IMR-90 (cell line): ENCODE results near the gene SLC6A7. TPM values are rescaled to one million over a fixed set of nuclear protein-coding genes. Genes with fewer than 3 reads are reported as not detected.

Experiments
- ATAC-seq: fragments of 200-7000 bp; cut with Tn5 transposase; 2 replicates; pipeline ENCODE4 v1.9.1; 2020; ENCODE audit warnings: low read depth, mild to moderate bottlenecking, moderate library complexity
- BruUV-seq: library from RNA; stranded (reverse); fragments of 400-500 nt; replicated peaks from 2 replicates; lab custom pipeline; 2021; lab: Mats Ljungman, UMichigan
- CTCF ChIA-PET: fragments of 300-600 bp; formaldehyde crosslinking; extraction: SDS; loops from one replicate; lab custom pipeline; 2021; ENCODE audit warnings: antibody characterized with exemption; lab: Yijun Ruan, JAX
- POLR2A ChIA-PET: fragments of 300-600 bp; sonication (Branson Sonifier 250); formaldehyde crosslinking; loops from one replicate; lab custom pipeline; 2022; ENCODE audit warnings: antibody characterized with exemption; ENCODE audit not compliant: unreplicated experiment; lab: Charles Lee
- DNase-seq: peaks from one replicate; pipeline ENCODE4 v3.0.0; 2013
- H2AFZ ChIP-seq: replicated peaks from 2 replicates; pipeline ENCODE3; 2013; ENCODE audit warnings: low read length, mild to moderate bottlenecking; ENCODE audit not compliant: poor library complexity
- H2AK5ac ChIP-seq: 2 replicates; pipeline ENCODE4 v1.6.1; 2013; ENCODE audit warnings: low read depth, low read length, inconsistent platforms
- H2AK9ac ChIP-seq: replicated peaks from 2 replicates; pipeline ENCODE3; 2013; ENCODE audit warnings: mild to moderate bottlenecking, low read depth, low read length, moderate library complexity; ENCODE audit not compliant: poor library complexity
- H2BK120ac ChIP-seq: 2 replicates; pipeline ENCODE4 v1.6.1; 2013; ENCODE audit warnings: low read depth, low read length, inconsistent platforms
- H2BK15ac ChIP-seq: 3 replicates; pipeline ENCODE4 v1.6.1; 2013; ENCODE audit warnings: low read depth, low read length, inconsistent platforms
- H2BK20ac ChIP-seq: 2 replicates; pipeline ENCODE4 v1.6.1; 2013; ENCODE audit warnings: low read depth, mild to moderate bottlenecking, inconsistent platforms, low read length, moderate library complexity
- H2BK5ac ChIP-seq: 2 replicates; pipeline ENCODE4 v1.6.1; 2013; ENCODE audit warnings: mild to moderate bottlenecking, low read depth, low read length, inconsistent platforms; ENCODE audit not compliant: poor library complexity, severe bottlenecking
- H3K14ac ChIP-seq: replicated peaks from 2 replicates; pipeline ENCODE4 v1.6.1; 2013; ENCODE audit warnings: low read depth, low read length, inconsistent platforms
- H3K18ac ChIP-seq: 2 replicates; pipeline ENCODE4 v1.6.1; 2013; ENCODE audit warnings: low read depth, low read length, control low read depth
- H3K23ac ChIP-seq: 2 replicates; pipeline ENCODE4 v1.6.1; 2013; ENCODE audit warnings: low read depth, low read length, inconsistent platforms
- H3K27ac ChIP-seq: 2 replicates; pipeline ENCODE4 v1.5.1; 2013; ENCODE audit warnings: mild to moderate bottlenecking, control low read depth, low read length; ENCODE audit not compliant: insufficient read depth
- H3K27me3 ChIP-seq: 2 replicates; pipeline ENCODE4 v1.6.1; 2013; ENCODE audit warnings: low read length; ENCODE audit not compliant: control insufficient read depth, insufficient read depth
- H3K36me3 ChIP-seq: 2 replicates; pipeline ENCODE4 v1.6.1; 2013; ENCODE audit warnings: low read length, mixed read lengths; ENCODE audit not compliant: control insufficient read depth, insufficient read depth
- H3K4ac ChIP-seq: 2 replicates; pipeline ENCODE4 v1.6.1; 2013; ENCODE audit warnings: low read depth, low read length, inconsistent platforms
- H3K4me1 ChIP-seq: 2 replicates; pipeline ENCODE4 v1.6.1; 2013; ENCODE audit warnings: low read length, mixed read lengths; ENCODE audit not compliant: control insufficient read depth, insufficient read depth
- H3K4me2 ChIP-seq: 2 replicates; pipeline ENCODE4 v1.6.1; 2013; ENCODE audit warnings: low read depth, mild to moderate bottlenecking, control low read depth, low read length, moderate library complexity
- H3K4me3 ChIP-seq: 2 replicates; pipeline ENCODE4 v1.5.1; 2013; ENCODE audit warnings: low read depth, mild to moderate bottlenecking, control low read depth, low read length, moderate library complexity; ENCODE audit not compliant: insufficient read depth
- H3K56ac ChIP-seq: 2 replicates; pipeline ENCODE4 v1.6.1; 2013; ENCODE audit warnings: low read length, inconsistent platforms; ENCODE audit not compliant: insufficient read depth; ENCODE audit errors: extremely low read depth
- H3K79me1 ChIP-seq, 2 experiments: 2 replicates each; pipeline ENCODE4 v1.6.1; 2013; ENCODE audit warnings: low read length in 2 of 2, inconsistent platforms in 1 of 2, low read depth in 1 of 2
- H3K9ac ChIP-seq: 2 replicates; pipeline ENCODE4 v1.6.1; 2013; ENCODE audit warnings: low read depth, low read length, control low read depth
- H3K9me1 ChIP-seq: 2 replicates; pipeline ENCODE4 v1.6.1; 2013; ENCODE audit warnings: low read length, inconsistent platforms; ENCODE audit not compliant: insufficient read depth
- H3K9me3 ChIP-seq: 2 replicates; pipeline ENCODE4 v1.6.1; 2013; ENCODE audit warnings: low read length; ENCODE audit not compliant: control insufficient read depth, insufficient read depth
- H4K20me1 ChIP-seq: 2 replicates; pipeline ENCODE4 v1.6.1; 2013; ENCODE audit warnings: low read length, inconsistent platforms; ENCODE audit not compliant: insufficient read depth
- H4K5ac ChIP-seq: 2 replicates; pipeline ENCODE4 v1.6.1; 2013; ENCODE audit warnings: mild to moderate bottlenecking, low read depth, low read length, control low read depth
- H4K8ac ChIP-seq, 2 experiments: 2 replicates each; pipeline ENCODE4 v1.6.1; 2013; ENCODE audit warnings: low read depth in 2 of 2, low read length in 2 of 2, control low read depth in 1 of 2, inconsistent platforms in 1 of 2
- H4K91ac ChIP-seq: 2 replicates; pipeline ENCODE4 v1.6.1; 2013; ENCODE audit warnings: low read depth, low read length, inconsistent platforms; ENCODE audit not compliant: insufficient read depth
- MAZ ChIP-seq: IDR thresholded peaks from 2 replicates; pipeline ENCODE4 v1.6.1; 2012; ENCODE audit warnings: low read depth, mild to moderate bottlenecking, low read length, improper control_type of control experiment, moderate library complexity, borderline replicate concordance
- RAD21 ChIP-seq: IDR thresholded peaks from 2 replicates; pipeline ENCODE4 v1.6.1; 2012; ENCODE audit warnings: low read length, improper control_type of control experiment
- SMC3 ChIP-seq: fragments of 150-350 bp; IDR thresholded peaks from 2 replicates; pipeline ENCODE4 v1.6.1; 2016; ENCODE audit warnings: low read depth, mild to moderate bottlenecking, antibody characterized with exemption, low read length, moderate library complexity
- WGBS, 2 experiments: methylation state at CpG; one replicate each; pipeline versions ENCODE4 v1.1.5 to v1.1.7; 2013; ENCODE audit warnings: missing lambda C conversion rate in 2 of 2; ENCODE audit not compliant: insufficient read length in 1 of 2; ENCODE audit errors: extremely low coverage in 2 of 2; 5-methylcytosine and 5-hydroxymethylcytosine counted together
- dilution Hi-C: fragments of 300-500 bp; cut with HindIII; formaldehyde crosslinking; loops from one replicate; pipeline ENCODE4 v1.14.3; 2018; ENCODE audit warnings: low sequenced_read_pairs; ENCODE audit not compliant: unreplicated experiment
- in situ Hi-C: fragments of 300-500 bp; cut with MboI; formaldehyde crosslinking; loops from 3 replicates; pipeline ENCODE4 v1.14.3; 2019; ENCODE audit warnings: low sequenced_read_pairs, inconsistent platforms, mixed read lengths
- intact Hi-C: fragments of 100-400 bp; cut with micrococcal nuclease; formaldehyde crosslinking; loops from 2 replicates; pipeline ENCODE4 v1.10.0; 2022
- polyA plus RNA-seq, 3 experiments: library from polyadenylated mRNA; depleted of rRNA; stranded (reverse); fragments of >200 nt; gene quantifications; 2 replicates each; pipeline ENCODE4 v1.2.3, GENCODE V29; 2012; ENCODE audit warnings: low replicate concordance in 1 of 3
- total RNA-seq: library from RNA; depleted of rRNA; stranded (reverse); fragments of >200 nt; gene quantifications from 2 replicates; pipeline ENCODE4 v1.2.3, GENCODE V29; 2012

Gene SLC6A7
- total and polyA plus RNA-seq, 2 of the 4 experiments (the other 2 are of a cell fraction): under 0.01 TPM; not detected in 1

- ChIA-PET CTCF (interaction anchor here (1.6 kb wide), 1 partner anchor 135 kb away, joined by 3 read pairs; no protein-coding TSS in a partner anchor), POLR2A (no interaction called here)
- Histone ChIP-seq H2BK20ac (no peak overlapping the region), H3K9me3 (no peaks in the 10 kb centered on the region), H3K14ac (0 out of 2 replicates have a peak overlapping the region, but pooled peaks have one; percentile 32), H4K5ac (no peak overlapping the region), H2AK9ac (peak overlapping the region; percentile 49), H2AFZ (peak overlapping the region; percentile 55), H4K91ac (no peak overlapping the region), H3K4ac (peak overlapping the region; percentile 35), H2BK15ac (no peak overlapping the region; the same call in 2 of the 3 replicates), H3K27me3 (no peaks in the 10 kb centered on the region), H3K9ac (no peak overlapping the region), H2AK5ac (peak overlapping the region; percentile 28), H3K27ac (no peak overlapping the region), H3K18ac (no peak overlapping the region), H3K23ac (no peak overlapping the region), H3K4me2 (no peak overlapping the region), H4K8ac (no peak overlapping the region), H3K4me1 (no peaks in the 10 kb centered on the region), H2BK5ac (no peak overlapping the region), H3K56ac (no peak overlapping the region), H4K20me1 (no peaks in the 10 kb centered on the region), H2BK120ac (peak overlapping the region; percentile 19; the same call in 1 of the 2 replicates), H3K79me1 (no peaks in the 10 kb centered on the region), H3K9me1 (no peaks in the 10 kb centered on the region), H3K36me3 (no peaks in the 10 kb centered on the region), H3K4me3 (no peak overlapping the region)
- DNase-seq (no peak), ATAC-seq (no peak)
- intact Hi-C loops: loop anchor here (10.0 kb wide), 1 partner anchor 181 kb away; no protein-coding TSS in a partner anchor
- BruUV-seq: no TSS peak
- 73% methylated on average over 5 of the region's 10 CpGs; no CpG with 5 or more reads in 1 of the 2 experiments for WGBS, 2 experiments
- TF ChIP-seq SMC3 (no peak), RAD21 (no peak), MAZ (no peak)
- in situ Hi-C loops: loop anchor here (10.0 to 25.0 kb wide), 3 partner anchors 211 to 579 kb away; partner anchors contain the start of genes HMGXB3 and TIGD6
- dilution Hi-C loops: no loop called here
Measured at GRCh38 chr5:150215979-150216944, 26.4 kb downstream of the SLC6A7 start.
